ENCODE measurements around the gene CAMK1D. TPM values are rescaled to one million over a fixed set of nuclear protein-coding genes. Genes with fewer than 3 reads are reported as not detected.
"Not testable (repeated sequence)": the region's sequence is repeated elsewhere in the genome, so short reads cannot be mapped to it uniquely, and the experiment has no call there.

The CAMK1D gene
- total RNA-seq, 1 donor from 2014 or later = 8.9 TPM

GRCh38 chr10:12843296-12843945 is 494.1 kb downstream of the CAMK1D start:
- intact Hi-C loops (cut with micrococcal nuclease) = no loop called here
- no peak for ATAC-seq
- DNase-seq = no peak

- no peak for DNase-seq
- ATAC-seq = peak; percentile 45
- intact Hi-C loops (cut with micrococcal nuclease) = no loop called here
Measured at GRCh38 chr10:12844811-12845483, 495.6 kb downstream of the CAMK1D start.

- intact Hi-C loops (cut with micrococcal nuclease) = no loop called here
- ATAC-seq = peak; percentile 36
- no peak for DNase-seq
Measured at GRCh38 chr10:12846718-12847117, 497.4 kb downstream of the CAMK1D start.

- ATAC-seq (no peak), DNase-seq (no peak)
- intact Hi-C loops (cut with micrococcal nuclease) = no loop called here
Measured at GRCh38 chr10:12847361-12847975, 498.1 kb downstream of the CAMK1D start.

GRCh38 chr10:12848439-12849173 is 499.3 kb downstream of the CAMK1D start:
- ATAC-seq = no peak
- DNase-seq = no peak
- intact Hi-C loops (cut with micrococcal nuclease) = no loop called here

- ATAC-seq = peak; percentile 29
Measured at GRCh38 chr10:12849319-12850181, 500.2 kb downstream of the CAMK1D start.

GRCh38 chr10:12852687-12853086 is 503.3 kb downstream of the CAMK1D start:
- intact Hi-C loops (cut with micrococcal nuclease) = no loop called here
- DNase-seq (no peak), ATAC-seq (no peak)

More at GRCh38 chr10:12849319-12850181, 500.2 kb downstream of the CAMK1D start:
- intact Hi-C loops (cut with micrococcal nuclease) = no loop called here
- DNase-seq = no peak

GRCh38 chr10:12854988-12855387 is 505.6 kb downstream of the CAMK1D start:
- DNase-seq = no peak
- intact Hi-C loops (cut with micrococcal nuclease) = no loop called here
- no peak for ATAC-seq

GRCh38 chr10:12862459-12862858 is 513.1 kb downstream of the CAMK1D start:
- intact Hi-C loops (cut with micrococcal nuclease) = no loop called here
- ATAC-seq (no peak), DNase-seq (no peak)

- intact Hi-C loops (cut with micrococcal nuclease); DNase-seq; ATAC-seq: not testable (repeated sequence)
Measured at GRCh38 chr10:12865515-12865914, 516.2 kb downstream of the CAMK1D start.

GRCh38 chr10:12868229-12868628 is 518.9 kb downstream of the CAMK1D start:
- DNase-seq (no peak), ATAC-seq (no peak)
- intact Hi-C loops (cut with micrococcal nuclease) = no loop called here

GRCh38 chr10:12869427-12869826 is 520.1 kb downstream of the CAMK1D start:
- intact Hi-C loops (cut with micrococcal nuclease) = no loop called here
- DNase-seq (no peak), ATAC-seq (no peak)

GRCh38 chr10:12872577-12872976 is 523.2 kb downstream of the CAMK1D start:
- no peak for ATAC-seq
- intact Hi-C loops (cut with micrococcal nuclease) = no loop called here
- DNase-seq = no peak

- intact Hi-C loops (cut with micrococcal nuclease) = no loop called here
- DNase-seq (no peak), ATAC-seq (no peak)
Measured at GRCh38 chr10:12873172-12873571, 523.8 kb downstream of the CAMK1D start.

GRCh38 chr10:12874501-12874900 is 525.2 kb downstream of the CAMK1D start:
- no peak for ATAC-seq
- DNase-seq = no peak
- intact Hi-C loops (cut with micrococcal nuclease) = no loop called here

GRCh38 chr10:12875100-12875499 is 525.8 kb downstream of the CAMK1D start:
- ATAC-seq = no peak

GRCh38 chr10:12876266-12876665 is 526.9 kb downstream of the CAMK1D start:
- DNase-seq = no peak
- intact Hi-C loops (cut with micrococcal nuclease) = no loop called here
- no peak for ATAC-seq

More at GRCh38 chr10:12875100-12875499, 525.8 kb downstream of the CAMK1D start:
- no peak for DNase-seq
- intact Hi-C loops (cut with micrococcal nuclease) = no loop called here

GRCh38 chr10:12877150-12877549 is 527.8 kb downstream of the CAMK1D start:
- DNase-seq (no peak), ATAC-seq (no peak)
- intact Hi-C loops (cut with micrococcal nuclease) = no loop called here

GRCh38 chr10:12880423-12880822 is 531.1 kb downstream of the CAMK1D start:
- no peak for ATAC-seq

More at GRCh38 chr10:12880423-12880822, 531.1 kb downstream of the CAMK1D start:
- intact Hi-C loops (cut with micrococcal nuclease) = no loop called here
- DNase-seq = no peak

All from left ventricle myocardium superior (tissue), 1 donor.